ENCODE data around the gene CDC42EP2. TPM values are rescaled to one million over a fixed set of nuclear protein-coding genes. Genes with fewer than 3 reads are reported as not detected.

Gene CDC42EP2
- total RNA-seq, 1 experiment from 2014 or later = 11.9 TPM

DNA sequence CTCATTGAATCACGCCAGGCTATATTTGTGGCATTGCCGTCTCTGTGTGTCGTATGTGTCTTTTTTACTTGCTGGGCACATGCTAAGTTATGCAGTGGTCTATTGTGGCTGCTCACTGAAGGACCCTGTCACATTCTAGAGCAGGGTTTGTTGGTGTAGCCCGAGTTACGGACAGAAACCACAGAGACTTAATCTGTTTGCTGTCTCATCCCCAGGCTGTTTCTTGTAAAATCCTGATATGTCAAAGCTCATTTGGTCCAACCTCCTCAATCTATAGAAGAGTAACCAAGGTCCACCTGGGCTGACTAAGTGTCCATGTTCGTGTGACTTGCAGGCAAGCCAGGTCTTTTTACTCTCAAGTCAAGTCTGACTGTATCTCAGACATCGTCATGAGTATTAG lies 24.0 kb downstream of the CDC42EP2 start:
- no peak overlapping the region for H3K9ac ChIP-seq (ENCODE audit: extremely low read depth, insufficient read length, low read length)
- Mint-ChIP-seq H3K36me3 (ENCODE audit: insufficient read depth in 1 of 3, low read depth in 3 of 3) (peaks cover 21 to 53% (median 48%) of the 10 kb centered on the region in 3 experiments; a peak in 6 of 7 replicates), H3K27me3 (ENCODE audit: low read depth) (no peaks in the 10 kb centered on the region), H3K9me3 (no peaks in the 10 kb centered on the region; a peak in 1 of 5 replicates), H3K4me1 (peaks cover 13 to 15% of the 10 kb centered on the region in 2 experiments), H3K4me3 (no peak overlapping the region), H3K27ac (no peak overlapping the region; a peak in 2 of 7 replicates)
- no peak overlapping the region for H2BK5ac ChIP-seq (ENCODE audit: insufficient read length, low read length)
- H3K18ac ChIP-seq (ENCODE audit: insufficient read length, low read depth, low read length) = no peak overlapping the region
- TF ChIP-seq, protein P1, sequence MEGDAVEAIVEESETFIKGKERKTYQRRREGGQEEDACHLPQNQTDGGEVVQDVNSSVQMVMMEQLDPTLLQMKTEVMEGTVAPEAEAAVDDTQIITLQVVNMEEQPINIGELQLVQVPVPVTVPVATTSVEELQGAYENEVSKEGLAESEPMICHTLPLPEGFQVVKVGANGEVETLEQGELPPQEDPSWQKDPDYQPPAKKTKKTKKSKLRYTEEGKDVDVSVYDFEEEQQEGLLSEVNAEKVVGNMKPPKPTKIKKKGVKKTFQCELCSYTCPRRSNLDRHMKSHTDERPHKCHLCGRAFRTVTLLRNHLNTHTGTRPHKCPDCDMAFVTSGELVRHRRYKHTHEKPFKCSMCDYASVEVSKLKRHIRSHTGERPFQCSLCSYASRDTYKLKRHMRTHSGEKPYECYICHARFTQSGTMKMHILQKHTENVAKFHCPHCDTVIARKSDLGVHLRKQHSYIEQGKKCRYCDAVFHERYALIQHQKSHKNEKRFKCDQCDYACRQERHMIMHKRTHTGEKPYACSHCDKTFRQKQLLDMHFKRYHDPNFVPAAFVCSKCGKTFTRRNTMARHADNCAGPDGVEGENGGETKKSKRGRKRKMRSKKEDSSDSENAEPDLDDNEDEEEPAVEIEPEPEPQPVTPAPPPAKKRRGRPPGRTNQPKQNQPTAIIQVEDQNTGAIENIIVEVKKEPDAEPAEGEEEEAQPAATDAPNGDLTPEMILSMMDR (conservative IDR thresholded peaks at IDR 0.05) = no peak
- no peak overlapping the region for H4K8ac ChIP-seq (replicated peaks; ENCODE audit: insufficient read length, low read depth, low read length)
- peaks cover 19% of the 10 kb centered on the region; the same call in 1 of the 2 replicates for H3K79me2 ChIP-seq (ENCODE audit: insufficient read depth, low read length)
- H2BK12ac ChIP-seq (ENCODE audit: insufficient read length, low read depth, low read length) = no peak overlapping the region
- no peak overlapping the region for H3K4ac ChIP-seq (ENCODE audit: low read depth, low read length)
- H2BK15ac ChIP-seq (ENCODE audit: low read depth, low read length) = no peak overlapping the region
- no peak overlapping the region for H3K4me2 ChIP-seq (ENCODE audit: insufficient read depth, insufficient read length, low read length)
- 0 out of 2 replicates have a peak, but pooled peaks cover 2% of the 10 kb centered on the region for H3K4me1 ChIP-seq (ENCODE audit: insufficient read depth, low read length)
- H3K14ac ChIP-seq (ENCODE audit: insufficient read depth, low read length) = no peak overlapping the region
- no peak overlapping the region for H2BK20ac ChIP-seq (ENCODE audit: low read depth, low read length, poor library complexity, severe bottlenecking)
- H3K27ac ChIP-seq (ENCODE audit: insufficient read length, low read depth, low read length) = no peak overlapping the region
- H2AFZ ChIP-seq (ENCODE audit: low read length) = no peak overlapping the region
- no peak overlapping the region for H3T11ph ChIP-seq (ENCODE audit: low read length)
- H3K9me3 ChIP-seq (ENCODE audit: control insufficient read depth, low read depth, low read length) = no peaks in the 10 kb centered on the region
- H4K5ac ChIP-seq (ENCODE audit: insufficient read length, low read depth, low read length) = no peak overlapping the region
- no peak overlapping the region for H2BK120ac ChIP-seq (ENCODE audit: low read depth, low read length, poor library complexity, severe bottlenecking)
- H3K23me2 ChIP-seq (ENCODE audit: insufficient read length, low read depth, low read length, poor library complexity, severe bottlenecking) = peaks cover 4% of the 10 kb centered on the region
- no peak overlapping the region for H3K23ac ChIP-seq (ENCODE audit: insufficient read length, low read depth, low read length)
- no peak overlapping the region for H4K91ac ChIP-seq (ENCODE audit: insufficient read length, low read depth, low read length)
- no peak overlapping the region for H3K56ac ChIP-seq (ENCODE audit: insufficient read length, low read depth, low read length)
- no peaks in the 10 kb centered on the region for H3K27me3 ChIP-seq (ENCODE audit: insufficient read depth, low read length)
- no peak overlapping the region for H2AK5ac ChIP-seq (ENCODE audit: insufficient read length, low read length)
- no CpG with 5 or more reads among the region's 7 CpGs for WGBS (ENCODE audit: extremely low coverage, insufficient read length, low lambda C conversion rate)
- no peak for DNase-seq
- peaks cover 5% of the 10 kb centered on the region for H3K79me1 ChIP-seq (ENCODE audit: insufficient read depth, low read depth, low read length, poor library complexity, severe bottlenecking)
- H4K20me1 ChIP-seq (ENCODE audit: control insufficient read depth, insufficient read depth, insufficient read length) = no peaks in the 10 kb centered on the region

Data from H9 (cell line).